B cell (primary cell): ENCODE data around the gene CR1.

Source experiments
- CTCF ChIP-seq: fragments of 200-600 bp; IDR thresholded peaks from one replicate; pipeline ENCODE4 v1.8.0; 2022; ENCODE audit warnings: antibody characterized with exemption, mild to moderate bottlenecking
- EZH2 ChIP-seq: IDR thresholded peaks from 2 replicates; pipeline ENCODE4 v1.6.1; 2012; ENCODE audit warnings: borderline replicate concordance, low read depth, mild to moderate bottlenecking, moderate library complexity, low read length; ENCODE audit not compliant: insufficient read depth, poor library complexity, severe bottlenecking

- TF ChIP-seq CTCF (no peak), EZH2 (no peak)
These were observed 180.2 kb downstream of the CR1 start for GRCh38 chr1:207676153-207676552.
